H9 (cell line): Measurements from ENCODE around the gene MYD88. TPM values are rescaled to one million over a fixed set of nuclear protein-coding genes. Genes with fewer than 3 reads are reported as not detected.

ENCODE experiments used
- DNase-seq: peaks from one replicate; pipeline ENCODE4 v3.0.0-alpha.2; 2017
- H2AFZ ChIP-seq: one replicate; pipeline ENCODE4 v1.6.1; 2013; ENCODE audit warnings: mild to moderate bottlenecking, low read length, control low read depth, moderate library complexity
- H2AK5ac ChIP-seq: 2 replicates; pipeline ENCODE4 v1.6.1; 2013; ENCODE audit warnings: low read length, control low read depth, mixed read lengths; ENCODE audit not compliant: insufficient read length
- H2BK120ac ChIP-seq: one replicate; pipeline ENCODE4 v1.6.1; 2013; ENCODE audit warnings: low read depth, mild to moderate bottlenecking, low read length, control low read depth, inconsistent platforms; ENCODE audit not compliant: poor library complexity, severe bottlenecking
- H2BK12ac ChIP-seq: 2 replicates; pipeline ENCODE4 v1.6.1; 2013; ENCODE audit warnings: low read length, control low read depth, mixed read lengths, low read depth; ENCODE audit not compliant: insufficient read length
- H2BK15ac ChIP-seq: 2 replicates; pipeline ENCODE4 v1.6.1; 2013; ENCODE audit warnings: low read depth, low read length, control low read depth
- H2BK20ac ChIP-seq: one replicate; pipeline ENCODE4 v1.6.1; 2013; ENCODE audit warnings: low read depth, mild to moderate bottlenecking, low read length, control low read depth, inconsistent platforms; ENCODE audit not compliant: poor library complexity, severe bottlenecking
- H2BK5ac ChIP-seq: 2 replicates; pipeline ENCODE4 v1.6.1; 2013; ENCODE audit warnings: low read length, control low read depth, mixed read lengths; ENCODE audit not compliant: insufficient read length
- H3K14ac ChIP-seq: 2 replicates; pipeline ENCODE4 v1.6.1; 2013; ENCODE audit warnings: low read length, control low read depth; ENCODE audit not compliant: insufficient read depth
- H3K18ac ChIP-seq: 2 replicates; pipeline ENCODE4 v1.6.1; 2013; ENCODE audit warnings: low read depth, mild to moderate bottlenecking, mixed read lengths, low read length, control low read depth; ENCODE audit not compliant: insufficient read length
- H3K23ac ChIP-seq: 2 replicates; pipeline ENCODE4 v1.6.1; 2013; ENCODE audit warnings: low read length, control low read depth, mixed read lengths, low read depth; ENCODE audit not compliant: insufficient read length
- H3K23me2 ChIP-seq: 2 replicates; pipeline ENCODE4 v1.6.1; 2013; ENCODE audit warnings: low read depth, mild to moderate bottlenecking, mixed read lengths, low read length, control low read depth; ENCODE audit not compliant: insufficient read length, poor library complexity, severe bottlenecking
- H3K27ac ChIP-seq: 2 replicates; pipeline ENCODE4 v1.5.1; 2013; ENCODE audit warnings: low read length, control low read depth, mixed read lengths, low read depth; ENCODE audit not compliant: insufficient read length
- H3K27me3 ChIP-seq: 2 replicates; pipeline ENCODE4 v1.6.1; 2013; ENCODE audit warnings: low read length, control low read depth, inconsistent platforms; ENCODE audit not compliant: insufficient read depth
- H3K4ac ChIP-seq: 2 replicates; pipeline ENCODE4 v1.6.1; 2013; ENCODE audit warnings: low read depth, mild to moderate bottlenecking, control low read depth, inconsistent platforms, low read length, moderate library complexity
- H3K4me1 ChIP-seq: 2 replicates; pipeline ENCODE4 v1.6.1; 2013; ENCODE audit warnings: low read length, control low read depth, inconsistent platforms; ENCODE audit not compliant: insufficient read depth
- H3K4me2 ChIP-seq: 2 replicates; pipeline ENCODE4 v1.6.1; 2013; ENCODE audit warnings: low read length, control low read depth, mixed read lengths; ENCODE audit not compliant: insufficient read length, insufficient read depth
- H3K56ac ChIP-seq: 2 replicates; pipeline ENCODE4 v1.6.1; 2013; ENCODE audit warnings: low read depth, mild to moderate bottlenecking, mixed read lengths, low read length, control low read depth; ENCODE audit not compliant: insufficient read length
- H3K79me1 ChIP-seq: 2 replicates; pipeline ENCODE4 v1.6.1; 2013; ENCODE audit warnings: low read depth, mild to moderate bottlenecking, moderate library complexity, low read length, control low read depth, inconsistent platforms; ENCODE audit not compliant: insufficient read depth, poor library complexity, severe bottlenecking
- H3K79me2 ChIP-seq: 2 replicates; pipeline ENCODE4 v1.6.1; 2013; ENCODE audit warnings: low read length, control low read depth, inconsistent platforms; ENCODE audit not compliant: insufficient read depth
- H3K9ac ChIP-seq: 2 replicates; pipeline ENCODE4 v1.6.1; 2013; ENCODE audit warnings: low read length, control low read depth, mixed read lengths; ENCODE audit not compliant: insufficient read length; ENCODE audit errors: extremely low read depth
- H3K9me3 ChIP-seq: one replicate; pipeline ENCODE4 v1.6.1; 2013; ENCODE audit warnings: low read depth, low read length, inconsistent platforms; ENCODE audit not compliant: control insufficient read depth
- H3T11ph ChIP-seq: one replicate; pipeline ENCODE4 v1.6.1; 2013; ENCODE audit warnings: mild to moderate bottlenecking, low read length, control low read depth, inconsistent platforms
- H4K20me1 ChIP-seq: one replicate; pipeline ENCODE4 v1.6.1; 2013; ENCODE audit not compliant: control insufficient read depth, insufficient read length, insufficient read depth
- H4K5ac ChIP-seq: 2 replicates; pipeline ENCODE4 v1.6.1; 2013; ENCODE audit warnings: low read depth, mild to moderate bottlenecking, mixed read lengths, low read length, control low read depth; ENCODE audit not compliant: insufficient read length
- H4K8ac ChIP-seq: replicated peaks from 2 replicates; pipeline ENCODE4 v1.6.1; 2013; ENCODE audit warnings: low read length, control low read depth, mixed read lengths, low read depth; ENCODE audit not compliant: insufficient read length
- H4K91ac ChIP-seq: 2 replicates; pipeline ENCODE4 v1.6.1; 2013; ENCODE audit warnings: low read depth, mild to moderate bottlenecking, moderate library complexity, mixed read lengths, low read length, control low read depth; ENCODE audit not compliant: insufficient read length
- H3K27ac Mint-ChIP-seq, 3 experiments: 2 replicates in 2 of 3; 3 replicates in 1 of 3; pipeline ENCODE4 v1.8.0; 2020 to 2021; ENCODE audit warnings: mixed read lengths in 3 of 3, mild to moderate bottlenecking in 1 of 3, moderate library complexity in 1 of 3
- H3K27me3 Mint-ChIP-seq: 2 replicates; pipeline ENCODE4 v1.8.0; 2021; ENCODE audit warnings: low read depth, mild to moderate bottlenecking, moderate library complexity, mixed read lengths
- H3K36me3 Mint-ChIP-seq, 3 experiments: 2 replicates in 2 of 3; 3 replicates in 1 of 3; pipeline ENCODE4 v1.8.0; 2020 to 2021; ENCODE audit warnings: low read depth in 3 of 3, mixed read lengths in 3 of 3; ENCODE audit not compliant: insufficient read depth in 1 of 3
- H3K4me1 Mint-ChIP-seq, 2 experiments: 2 replicates each; pipeline ENCODE4 v1.8.0; 2020; ENCODE audit warnings: mixed read lengths in 2 of 2
- H3K4me3 Mint-ChIP-seq, 2 experiments: 2 replicates in 1 of 2; 3 replicates in 1 of 2; pipeline ENCODE4 v1.8.0; 2020 to 2021; ENCODE audit warnings: mild to moderate bottlenecking in 2 of 2, mixed read lengths in 2 of 2, moderate library complexity in 1 of 2
- H3K9me3 Mint-ChIP-seq, 2 experiments: 2 replicates in 1 of 2; 3 replicates in 1 of 2; pipeline ENCODE4 v1.8.0; 2020; ENCODE audit warnings: mild to moderate bottlenecking in 2 of 2, mixed read lengths in 2 of 2, moderate library complexity in 1 of 2
- CTCF ChIP-seq: fragments of 200-600 bp; sonication (generic); conservative IDR thresholded peaks from 3 replicates; pipeline ENCODE4 v1.8.0; 2021; ENCODE audit warnings: antibody characterized with exemption, mild to moderate bottlenecking
- WGBS: extraction: QIAGEN DNeasy Blood & Tissue Kit; methylation state at CpG from one replicate; pipeline ENCODE4 v1.1.7; 2013; ENCODE audit warnings: missing lambda C conversion rate, low lambda C conversion rate, mixed read lengths; ENCODE audit not compliant: insufficient read length; ENCODE audit errors: extremely low coverage; 5-methylcytosine and 5-hydroxymethylcytosine counted together
- total RNA-seq: library from RNA; stranded (reverse); gene quantifications from 2 replicates; pipeline ENCODE4 v1.2.1, GENCODE V29; 2021

MYD88 gene
- total RNA-seq, 1 experiment from 2014 or later: 33.4 TPM

GRCh38 chr3:38130631-38131065, 7.8 kb upstream of the MYD88 start:
- H3K23me2 ChIP-seq: no peaks in the 10 kb centered on the region
- Mint-ChIP-seq H3K4me3 (no peak overlapping the region), H3K9me3 (no peaks in the 10 kb centered on the region), H3K27ac (0 out of 7 replicates have a peak overlapping the region, but pooled peaks of 1 of the 3 experiments have one; percentile 44), H3K4me1 (peaks cover 10 to 11% of the 10 kb centered on the region in 2 experiments), H3K36me3 (peaks cover 43 to 80% (median 54%) of the 10 kb centered on the region in 3 experiments), H3K27me3 (no peaks in the 10 kb centered on the region)
- H3T11ph ChIP-seq: no peak overlapping the region
- H4K8ac ChIP-seq: no peak overlapping the region
- H4K20me1 ChIP-seq: no peaks in the 10 kb centered on the region
- no peaks in the 10 kb centered on the region for H3K9me3 ChIP-seq
- H3K18ac ChIP-seq: no peak overlapping the region
- H3K14ac ChIP-seq: no peak overlapping the region
- no peak overlapping the region for H4K5ac ChIP-seq
- no peak overlapping the region for H2AFZ ChIP-seq
- no peak overlapping the region for H2BK5ac ChIP-seq
- no peak overlapping the region for H2AK5ac ChIP-seq
- no peak overlapping the region for H3K27ac ChIP-seq
- no peak overlapping the region for H2BK20ac ChIP-seq
- no peak overlapping the region for H2BK12ac ChIP-seq
- H3K79me2 ChIP-seq: no peaks in the 10 kb centered on the region
- WGBS: no CpG with 5 or more reads among the region's 3 CpGs
- DNase-seq: no peak
- TF ChIP-seq CTCF: no peak
- H3K4ac ChIP-seq: no peak overlapping the region
- H3K27me3 ChIP-seq: no peaks in the 10 kb centered on the region
- H3K79me1 ChIP-seq: no peaks in the 10 kb centered on the region
- no peak overlapping the region for H3K4me2 ChIP-seq
- H4K91ac ChIP-seq: no peak overlapping the region
- H2BK120ac ChIP-seq: no peak overlapping the region
- no peak overlapping the region for H3K56ac ChIP-seq
- no peak overlapping the region for H3K23ac ChIP-seq
- H2BK15ac ChIP-seq: no peak overlapping the region
- H3K9ac ChIP-seq: no peak overlapping the region
- no peaks in the 10 kb centered on the region for H3K4me1 ChIP-seq
